Endothelial cell of umbilical vein (primary cell): ENCODE results near the gene GSG1L. TPM values are rescaled to one million over a fixed set of nuclear protein-coding genes. Genes with fewer than 3 reads are reported as not detected.

ENCODE experiments used
- BruUV-seq: library from RNA; stranded (reverse); fragments of 400-500 nt; replicated peaks from 2 replicates; lab custom pipeline; 2021; lab: Mats Ljungman, UMichigan
- CTCF ChIA-PET: fragments of 300-600, 350-600 bp; sonication (Branson Sonifier 250); formaldehyde crosslinking; loops from one replicate; lab custom pipeline; 2021; ENCODE audit warnings: antibody characterized with exemption, inconsistent platforms; lab: Charles Lee
- POLR2A ChIA-PET: fragments of 300-600, 350-600 bp; sonication (Branson Sonifier 250); formaldehyde crosslinking; loops from one replicate; lab custom pipeline; 2021; ENCODE audit warnings: antibody characterized with exemption, inconsistent platforms; lab: Charles Lee
- DNase-seq: peaks from one replicate; pipeline ENCODE4 v3.0.0-alpha.2; 2011; ENCODE audit warnings: low read depth, low spot score
- FAIRE-seq: peaks from 2 replicates; lab custom pipeline; 2011; peaks lifted over from hg19 to GRCh38; lab: Jason Lieb, UNC
- H2AFZ ChIP-seq: 2 replicates; pipeline ENCODE4 v1.6.0; 2012; ENCODE audit warnings: low read depth, low read length, control low read depth, inconsistent platforms
- H3K27ac ChIP-seq: 2 replicates; pipeline ENCODE4 v1.5.1; 2011; ENCODE audit warnings: low read depth, mild to moderate bottlenecking, control low read depth, low read length, moderate library complexity; ENCODE audit not compliant: insufficient read depth
- H3K27me3 ChIP-seq, 2 experiments: 2 replicates each; pipeline versions ENCODE4 v1.6.0 to v1.6.1; 2011; ENCODE audit warnings: low read length in 2 of 2, mixed read lengths in 1 of 2; ENCODE audit not compliant: control insufficient read depth in 2 of 2, insufficient read depth in 2 of 2
- H3K36me3 ChIP-seq, 2 experiments: 2 replicates in 1 of 2; 3 replicates in 1 of 2; pipeline ENCODE4 v1.5.1; 2011; ENCODE audit warnings: low read length in 2 of 2, mild to moderate bottlenecking in 1 of 2, moderate library complexity in 1 of 2; ENCODE audit not compliant: control insufficient read depth in 2 of 2, insufficient read depth in 2 of 2; ENCODE audit errors: extremely low read depth in 1 of 2
- H3K4me1 ChIP-seq: 3 replicates; pipeline ENCODE4 v1.5.1; 2011; ENCODE audit warnings: mild to moderate bottlenecking, low read length; ENCODE audit not compliant: control insufficient read depth, insufficient read depth; ENCODE audit errors: extremely low read depth
- H3K4me2 ChIP-seq: 2 replicates; pipeline ENCODE4 v1.6.1; 2011; ENCODE audit warnings: low read length, control low read depth, mixed read lengths; ENCODE audit not compliant: insufficient read depth
- H3K4me3 ChIP-seq, 3 experiments: fragments of 200-600 bp in 1 of 3; sonication (generic), shearing (Covaris generic) in 1 of 3; replicated peaks in 1 of 3; 2 replicates each; pipeline ENCODE4 v1.5.1; 2011 to 2016; ENCODE audit warnings: control low read depth in 3 of 3, low read length in 3 of 3, mild to moderate bottlenecking in 2 of 3, inconsistent platforms in 1 of 3, low read depth in 1 of 3, moderate library complexity in 1 of 3; ENCODE audit not compliant: insufficient read depth in 1 of 3
- H3K79me2 ChIP-seq: 2 replicates; pipeline ENCODE4 v1.6.0; 2012; ENCODE audit warnings: low read length, inconsistent platforms; ENCODE audit not compliant: control insufficient read depth, insufficient read depth
- H3K9ac ChIP-seq: replicated peaks from 2 replicates; pipeline ENCODE3; 2011; ENCODE audit warnings: low read length, control low read depth; ENCODE audit not compliant: insufficient read depth; ENCODE audit errors: extremely low read depth
- H3K9me1 ChIP-seq: replicated peaks from 3 replicates; pipeline ENCODE4 v1.6.0; 2011; ENCODE audit warnings: mild to moderate bottlenecking, low read length; ENCODE audit not compliant: control insufficient read depth, insufficient read depth; ENCODE audit errors: extremely low read depth
- H3K9me3 ChIP-seq: replicated peaks from 2 replicates; pipeline ENCODE4 v1.5.1; 2012; ENCODE audit warnings: low read length, inconsistent platforms; ENCODE audit not compliant: control insufficient read depth, insufficient read depth
- H4K20me1 ChIP-seq: replicated peaks from 2 replicates; pipeline ENCODE3; 2011; ENCODE audit warnings: mild to moderate bottlenecking, low read length; ENCODE audit not compliant: control insufficient read depth, insufficient read depth; ENCODE audit errors: extremely low read depth
- CTCF ChIP-seq, 2 donors: IDR thresholded peaks; 1 replicate in 1 of 2; 2 replicates in 1 of 2; pipeline ENCODE4 v1.5.1; 2011; ENCODE audit warnings: low read length in 2 of 2, mild to moderate bottlenecking in 2 of 2, moderate library complexity in 2 of 2, control low read depth in 1 of 2, inconsistent platforms in 1 of 2, low read depth in 1 of 2; ENCODE audit not compliant: insufficient read depth in 1 of 2; ENCODE audit errors: extremely low read depth in 1 of 2
- EZH2 ChIP-seq: IDR thresholded peaks from 2 replicates; pipeline ENCODE4 v1.6.1; 2012; ENCODE audit warnings: borderline replicate concordance, low read depth, mild to moderate bottlenecking, moderate library complexity, low read length, inconsistent platforms; ENCODE audit not compliant: severe bottlenecking
- FOS ChIP-seq: IDR thresholded peaks from 2 replicates; pipeline ENCODE4 v1.6.1; 2011; ENCODE audit warnings: mild to moderate bottlenecking, low read length, moderate library complexity, borderline replicate concordance; ENCODE audit not compliant: insufficient read depth
- GATA2 ChIP-seq: IDR thresholded peaks from 2 replicates; pipeline ENCODE4 v1.7.0; 2011; ENCODE audit warnings: low read depth, mild to moderate bottlenecking, moderate library complexity, mixed read lengths, low read length; ENCODE audit not compliant: insufficient read length, insufficient read depth
- JUN ChIP-seq: IDR thresholded peaks from 2 replicates; pipeline ENCODE4 v1.6.1; 2011; ENCODE audit warnings: borderline replicate concordance, low read depth; ENCODE audit not compliant: insufficient read length, insufficient read depth
- MAX ChIP-seq: IDR thresholded peaks from 2 replicates; pipeline ENCODE4 v1.6.1; 2011; ENCODE audit not compliant: insufficient read depth, insufficient read length
- MYC ChIP-seq: IDR thresholded peaks from one replicate; pipeline ENCODE4 v1.6.1; 2011; ENCODE audit warnings: mild to moderate bottlenecking, low read depth, low read length
- POLR2A ChIP-seq: IDR thresholded peaks from 2 replicates; pipeline ENCODE4 v1.6.1; 2012; ENCODE audit warnings: low read depth, mild to moderate bottlenecking, control low read depth, low read length
- POLR2AphosphoS5 ChIP-seq: IDR thresholded peaks from 2 replicates; pipeline ENCODE4 v1.6.1; 2012; ENCODE audit warnings: low read depth, mild to moderate bottlenecking, control low read depth, low read length, moderate library complexity; ENCODE audit not compliant: insufficient read depth
- dilution Hi-C: fragments of 300-500 bp; cut with MboI; formaldehyde crosslinking; loops from one replicate; pipeline ENCODE4 v1.15.0; 2019; ENCODE audit warnings: low sequenced_read_pairs; ENCODE audit not compliant: extremely low pct_ligation_motif_present
- intact Hi-C: fragments of 100-400 bp; cut with micrococcal nuclease; formaldehyde crosslinking; loops from one replicate; pipeline ENCODE4 v1.10.0; 2022
- polyA plus RNA-seq, 4 experiments: library from polyadenylated mRNA; depleted of rRNA in 3 of 4; stranded (reverse) in 3 of 4; unstranded in 1 of 4; fragments of >200 nt; gene quantifications; 2 replicates each; pipeline versions ENCODE4 v1.2.1 to v1.2.3, GENCODE V29; 2011 to 2012; ENCODE audit warnings: missing spikeins in 1 of 4
- total RNA-seq: library from RNA; stranded (reverse); gene quantifications from 2 replicates; pipeline ENCODE4 v1.2.3, GENCODE V29; 2021

Gene GSG1L
- total and polyA plus RNA-seq, 2 donors (not counting 3 experiments of a cell fraction or from before 2014, with no cell fraction given), result 0.06 TPM; not detected in 1

GRCh38 chr16:27911486-27911885, 152.0 kb downstream of the GSG1L start:
- no peaks in the 10 kb centered on the region for H3K36me3 ChIP-seq
- ChIA-PET POLR2A (no interaction called here), CTCF (no interaction called here)
- BruUV-seq, result no TSS peak
- H4K20me1 ChIP-seq, result no peaks in the 10 kb centered on the region
- intact Hi-C loops, result no loop called here
- no peaks in the 10 kb centered on the region for H3K79me2 ChIP-seq
- no peaks in the 10 kb centered on the region for H3K9me1 ChIP-seq
- H3K9ac ChIP-seq, result no peak overlapping the region
- no peak overlapping the region for H2AFZ ChIP-seq
- H3K4me3 ChIP-seq, result no peak overlapping the region
- H3K9me3 ChIP-seq, result no peaks in the 10 kb centered on the region
- no peak overlapping the region for H3K27ac ChIP-seq
- no peak overlapping the region for H3K4me2 ChIP-seq
- H3K4me1 ChIP-seq, result no peaks in the 10 kb centered on the region
- DNase-seq (no peak), FAIRE-seq (no peak)
- no peaks in the 10 kb centered on the region for H3K27me3 ChIP-seq
- dilution Hi-C loops, result no loop called here
- TF ChIP-seq EZH2, result no peak
- no peak for TF ChIP-seq FOS
- TF ChIP-seq GATA2, result no peak
- TF ChIP-seq MAX, result no peak
- TF ChIP-seq POLR2AphosphoS5, result no peak
- TF ChIP-seq MYC, result no peak
- no peak for TF ChIP-seq JUN
- no peak for TF ChIP-seq POLR2A
- no peak for TF ChIP-seq CTCF (IDR thresholded peaks at IDR 0.05; ENCODE audit: extremely low read depth in 1 of 2, insufficient read depth in 1 of 2, low read depth in 1 of 2, low read length in 2 of 2)
